Upper lobe of right lung (tissue), 1 donor: Measurements from ENCODE around the gene CR1. TPM values are rescaled to one million over a fixed set of nuclear protein-coding genes. Genes with fewer than 3 reads are reported as not detected.
"Not testable (repeated sequence)": the region's sequence is repeated elsewhere in the genome, so short reads cannot be mapped to it uniquely, and the experiment has no call there.

Experiments used
- ATAC-seq: fragments of 200-7000 bp; cut with Tn5 transposase; one replicate; pipeline ENCODE4 v1.9.1; 2020; ENCODE audit warnings: mild to moderate bottlenecking, moderate library complexity
- DNase-seq: peaks from one replicate; pipeline ENCODE4 v3.0.0-alpha.2; 2020
- H3K27ac ChIP-seq: fragments of 200-600 bp; one replicate; pipeline ENCODE4 v1.8.0; 2022
- H3K27me3 ChIP-seq: fragments of 200-600 bp; one replicate; pipeline ENCODE4 v1.8.0; 2022; ENCODE audit warnings: mild to moderate bottlenecking
- H3K36me3 ChIP-seq: fragments of 200-600 bp; one replicate; pipeline ENCODE4 v1.8.0; 2022
- H3K4me1 ChIP-seq: fragments of 200-600 bp; one replicate; pipeline ENCODE4 v1.8.0; 2022
- H3K4me3 ChIP-seq: fragments of 200-600 bp; one replicate; pipeline ENCODE4 v1.8.0; 2022; ENCODE audit warnings: mild to moderate bottlenecking
- H3K9me3 ChIP-seq: fragments of 200-600 bp; one replicate; pipeline ENCODE4 v1.8.0; 2022
- intact Hi-C: fragments of 100-400 bp; cut with DNase I; formaldehyde crosslinking; loops from one replicate; pipeline ENCODE4 v1.11.0; 2022
- total RNA-seq: library from RNA; stranded (reverse); fragmentation: NEBNext Ultra II Directional; extraction: Animal tissue kit (Norgen Biotek cat#: 25700); gene quantifications from one replicate; pipeline ENCODE4 v1.2.1, GENCODE V29; 2021
- TF ChIP-seq, protein P1 (sequence below): fragments of 200-600 bp; IDR thresholded peaks from one replicate; pipeline ENCODE4 v1.8.0; 2022; ENCODE audit warnings: antibody characterized with exemption
- donor health status: DM: no; HTN: yes; CAD: no; lungs with severe emphysema.

CR1 gene
- total RNA-seq, 1 donor from 2014 or later: 11.4 TPM

DNA sequence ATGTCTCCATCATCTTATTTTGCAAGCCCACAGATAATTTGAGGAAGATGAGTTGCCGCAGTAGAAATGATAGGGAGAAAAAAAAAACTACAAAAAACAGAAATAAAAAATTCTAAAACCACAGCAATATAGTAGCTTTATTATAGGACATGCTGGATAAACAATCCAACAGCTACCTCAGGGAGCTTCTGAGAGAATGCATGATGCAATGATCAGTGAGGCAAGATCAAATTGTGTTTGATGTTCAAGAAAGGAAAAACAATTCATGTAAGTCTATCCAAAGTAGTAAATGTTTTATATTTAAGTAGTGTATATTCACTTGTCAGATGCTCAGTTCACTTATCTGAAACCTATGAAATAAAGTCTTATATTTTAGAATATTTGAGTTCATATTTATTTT, 155.6 kb downstream of the CR1 start:
- no peak for ATAC-seq

DNA sequence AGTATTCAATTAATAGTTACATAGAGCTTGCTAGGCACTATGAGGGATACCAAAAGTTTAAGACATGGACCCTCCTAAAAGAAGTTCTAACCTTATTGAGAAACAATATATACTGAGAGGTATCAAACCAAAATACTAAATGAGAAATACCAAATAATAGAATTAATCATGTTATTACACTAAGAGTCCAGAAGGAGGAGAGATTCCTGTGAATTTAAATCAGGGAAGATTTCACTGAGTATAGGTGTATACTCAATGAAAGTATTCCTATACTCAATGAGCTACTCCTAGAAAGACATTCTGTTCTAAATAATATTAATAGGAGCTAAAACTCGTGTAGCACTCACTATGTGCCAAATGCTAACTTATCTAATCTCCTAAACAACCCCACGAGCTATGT, 158.4 kb downstream of the CR1 start:
- DNase-seq: no peak
- Histone ChIP-seq H3K27ac (no peak overlapping the region), H3K4me3 (no peak overlapping the region), H3K4me1 (no peaks in the 10 kb centered on the region), H3K36me3 (no peaks in the 10 kb centered on the region), H3K9me3 (no peaks in the 10 kb centered on the region), H3K27me3 (no peaks in the 10 kb centered on the region)
- TF ChIP-seq, protein P1, sequence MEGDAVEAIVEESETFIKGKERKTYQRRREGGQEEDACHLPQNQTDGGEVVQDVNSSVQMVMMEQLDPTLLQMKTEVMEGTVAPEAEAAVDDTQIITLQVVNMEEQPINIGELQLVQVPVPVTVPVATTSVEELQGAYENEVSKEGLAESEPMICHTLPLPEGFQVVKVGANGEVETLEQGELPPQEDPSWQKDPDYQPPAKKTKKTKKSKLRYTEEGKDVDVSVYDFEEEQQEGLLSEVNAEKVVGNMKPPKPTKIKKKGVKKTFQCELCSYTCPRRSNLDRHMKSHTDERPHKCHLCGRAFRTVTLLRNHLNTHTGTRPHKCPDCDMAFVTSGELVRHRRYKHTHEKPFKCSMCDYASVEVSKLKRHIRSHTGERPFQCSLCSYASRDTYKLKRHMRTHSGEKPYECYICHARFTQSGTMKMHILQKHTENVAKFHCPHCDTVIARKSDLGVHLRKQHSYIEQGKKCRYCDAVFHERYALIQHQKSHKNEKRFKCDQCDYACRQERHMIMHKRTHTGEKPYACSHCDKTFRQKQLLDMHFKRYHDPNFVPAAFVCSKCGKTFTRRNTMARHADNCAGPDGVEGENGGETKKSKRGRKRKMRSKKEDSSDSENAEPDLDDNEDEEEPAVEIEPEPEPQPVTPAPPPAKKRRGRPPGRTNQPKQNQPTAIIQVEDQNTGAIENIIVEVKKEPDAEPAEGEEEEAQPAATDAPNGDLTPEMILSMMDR: peak; percentile 23
- intact Hi-C loops: no loop called here
- ATAC-seq: no peak

More for the DNA sequence above, 155.6 kb downstream of the CR1 start:
- no peak overlapping the region for H3K4me3 ChIP-seq
- no peaks in the 10 kb centered on the region for H3K4me1 ChIP-seq
- H3K9me3 ChIP-seq: no peaks in the 10 kb centered on the region
- no peak overlapping the region for H3K27ac ChIP-seq
- H3K27me3 ChIP-seq: no peaks in the 10 kb centered on the region
- TF ChIP-seq, protein P1: no peak
- intact Hi-C loops: no loop called here
- no peak for DNase-seq
- no peaks in the 10 kb centered on the region for H3K36me3 ChIP-seq

DNA sequence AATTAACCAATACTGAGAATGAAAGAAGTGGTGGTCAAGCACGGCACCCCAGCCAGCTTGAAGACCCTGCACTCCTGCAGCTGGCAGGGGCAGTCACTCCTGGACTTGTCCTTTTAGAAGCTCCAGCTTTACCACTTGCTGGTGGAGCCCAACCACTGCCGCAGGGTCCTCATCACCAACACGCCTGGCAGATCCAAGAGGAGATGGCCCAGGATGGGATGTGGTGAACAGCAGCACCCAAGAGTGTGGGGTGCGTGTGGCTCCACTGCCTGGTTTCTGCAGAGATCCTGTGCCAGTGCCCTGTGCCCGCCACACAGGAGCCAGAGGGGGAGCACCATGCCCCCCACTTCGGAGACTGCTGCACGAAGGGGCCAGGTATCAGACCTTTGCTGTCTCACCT, 162.5 kb downstream of the CR1 start:
- Histone ChIP-seq H3K36me3 (no peaks in the 10 kb centered on the region), H3K9me3 (no peaks in the 10 kb centered on the region), H3K4me1 (no peaks in the 10 kb centered on the region), H3K27ac (no peak overlapping the region), H3K4me3 (no peak overlapping the region), H3K27me3 (no peaks in the 10 kb centered on the region)
- DNase-seq (no peak), ATAC-seq (no peak)
- TF ChIP-seq, protein P1: no peak
- intact Hi-C loops: no loop called here

DNA sequence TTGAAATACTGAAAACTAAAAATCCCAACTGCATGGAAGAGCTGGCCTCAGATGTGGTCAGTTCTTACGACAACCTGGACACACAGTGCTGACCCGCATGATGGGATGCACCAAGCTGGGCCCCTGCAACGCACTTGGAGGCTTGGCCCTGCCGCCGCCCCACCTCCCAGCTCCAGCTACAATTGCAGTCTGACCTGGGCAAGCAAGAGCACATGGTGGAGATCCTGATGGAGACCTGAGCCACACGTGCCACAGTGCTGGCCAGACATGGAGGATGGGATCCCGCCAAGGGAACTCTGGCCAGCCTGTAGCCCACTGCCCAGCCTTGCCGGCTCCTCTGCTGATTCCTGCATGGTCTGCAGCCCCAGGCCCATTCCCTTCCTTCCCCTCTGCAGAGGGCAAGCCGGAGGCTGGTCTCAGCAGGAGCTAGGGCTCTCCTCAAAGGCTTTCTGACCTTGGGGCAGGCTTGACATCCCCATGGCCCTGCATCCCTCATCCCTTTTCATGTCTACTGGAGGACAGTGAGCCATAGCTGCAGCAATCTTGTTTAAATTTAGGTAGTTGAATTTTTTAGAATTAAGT, 163.0 kb downstream of the CR1 start:
- TF ChIP-seq, protein P1: no peak
- Histone ChIP-seq H3K27ac (no peak overlapping the region), H3K36me3 (no peaks in the 10 kb centered on the region), H3K27me3 (no peaks in the 10 kb centered on the region), H3K4me1 (no peaks in the 10 kb centered on the region), H3K9me3 (no peaks in the 10 kb centered on the region), H3K4me3 (no peak overlapping the region)
- intact Hi-C loops: no loop called here
- DNase-seq (no peak), ATAC-seq (peak; percentile 19)

DNA sequence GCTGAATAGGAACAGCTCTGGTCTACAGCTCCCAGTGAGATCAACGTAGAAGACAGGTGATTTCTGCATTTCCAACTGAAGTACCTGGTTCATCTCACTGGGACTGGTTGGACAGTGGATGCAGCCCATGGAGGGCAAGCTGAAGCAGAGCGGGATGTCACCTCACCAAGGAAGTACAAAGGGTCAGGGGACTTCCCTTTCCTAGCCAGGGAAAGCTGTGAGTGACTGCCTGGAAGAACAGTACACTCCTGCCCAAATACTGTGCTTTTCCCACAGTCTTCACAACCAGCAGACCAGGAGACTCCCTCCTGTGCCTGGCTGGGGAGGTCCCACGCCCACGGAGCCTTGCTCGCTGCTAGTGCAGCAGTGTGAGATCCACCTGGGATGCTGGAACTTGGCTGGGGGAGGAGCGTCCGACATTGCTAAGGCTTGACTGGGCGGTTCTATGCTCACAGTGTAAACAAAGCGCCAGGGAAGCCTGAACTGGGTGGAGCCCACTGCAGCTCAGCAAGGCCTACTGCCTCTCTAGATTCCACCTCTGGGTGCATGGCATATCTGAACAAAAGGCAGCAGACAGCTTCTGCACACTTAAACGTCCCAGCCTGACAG, 163.7 kb downstream of the CR1 start:
- TF ChIP-seq, protein P1: no peak
- DNase-seq: peak; percentile 63
- ATAC-seq: peak; percentile 71
- H3K27me3 ChIP-seq: no peaks in the 10 kb centered on the region
- H3K36me3 ChIP-seq: no peaks in the 10 kb centered on the region
- no peak overlapping the region for H3K27ac ChIP-seq
- no peaks in the 10 kb centered on the region for H3K4me1 ChIP-seq
- H3K4me3 ChIP-seq: no peak overlapping the region
- intact Hi-C loops: no loop called here
- no peaks in the 10 kb centered on the region for H3K9me3 ChIP-seq

DNA sequence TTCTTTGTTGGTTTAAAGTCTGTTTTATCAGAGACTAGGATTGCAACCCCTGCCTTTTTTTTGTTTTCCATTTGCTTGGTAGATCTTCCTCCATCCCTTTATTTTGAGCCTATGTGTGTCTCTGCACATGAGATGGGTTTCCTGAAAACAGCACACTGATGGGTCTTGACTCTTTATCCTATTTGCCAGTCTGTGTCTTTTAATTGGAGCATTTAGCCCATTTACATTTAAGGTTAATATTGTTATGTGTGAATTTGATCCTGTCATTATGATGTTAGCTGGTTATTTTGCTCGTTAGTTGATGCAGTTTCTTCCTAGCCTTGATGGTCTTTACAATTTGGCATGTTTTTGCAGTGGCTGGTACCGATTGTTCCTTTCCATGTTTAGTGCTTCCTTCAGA, 165.5 kb downstream of the CR1 start:
- H3K27me3 ChIP-seq, DNase-seq, H3K9me3 ChIP-seq, H3K4me3 ChIP-seq, H3K36me3 ChIP-seq, H3K4me1 ChIP-seq, H3K27ac ChIP-seq, ATAC-seq, intact Hi-C loops: not testable (repeated sequence)
